ENCODE data around the gene RAB11A.

RAB11A gene

GRCh38 chr15:65885668-65886218 lies 16.5 kb downstream of the RAB11A start:
- DNase-seq (ENCODE audit: low spot score), result no peak

- DNase-seq (ENCODE audit: low spot score), result no peak
These were observed 18.3 kb downstream of the RAB11A start for GRCh38 chr15:65887565-65887964.

GRCh38 chr15:65888981-65889380 lies 19.7 kb downstream of the RAB11A start:
- DNase-seq (ENCODE audit: low spot score), result no peak

GRCh38 chr15:65893060-65893459 lies 23.8 kb downstream of the RAB11A start:
- DNase-seq (ENCODE audit: low spot score), result no peak

GRCh38 chr15:65896236-65896635 lies 26.9 kb downstream of the RAB11A start:
- no peak for DNase-seq (ENCODE audit: low spot score)

DNA sequence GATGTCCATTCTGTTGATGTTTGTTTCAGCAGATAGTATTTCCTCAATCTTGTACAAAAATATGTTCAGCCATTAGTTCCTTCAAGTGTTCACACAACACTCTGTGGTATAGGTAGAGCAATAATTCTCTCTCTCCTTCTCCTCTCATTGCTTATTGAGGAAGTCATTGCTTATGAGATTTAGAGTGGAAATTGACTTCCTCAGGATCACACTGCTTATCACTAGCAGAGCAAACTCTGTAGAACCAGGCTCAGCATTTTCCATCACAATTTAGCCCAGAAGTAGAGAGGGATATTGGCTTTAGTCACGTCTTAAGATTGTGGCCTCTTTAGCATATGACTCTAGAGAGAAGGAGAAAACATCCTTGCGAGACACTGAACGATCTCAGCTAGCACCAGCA lies 31.2 kb downstream of the RAB11A start:
- no peak for DNase-seq (ENCODE audit: low spot score)

DNA sequence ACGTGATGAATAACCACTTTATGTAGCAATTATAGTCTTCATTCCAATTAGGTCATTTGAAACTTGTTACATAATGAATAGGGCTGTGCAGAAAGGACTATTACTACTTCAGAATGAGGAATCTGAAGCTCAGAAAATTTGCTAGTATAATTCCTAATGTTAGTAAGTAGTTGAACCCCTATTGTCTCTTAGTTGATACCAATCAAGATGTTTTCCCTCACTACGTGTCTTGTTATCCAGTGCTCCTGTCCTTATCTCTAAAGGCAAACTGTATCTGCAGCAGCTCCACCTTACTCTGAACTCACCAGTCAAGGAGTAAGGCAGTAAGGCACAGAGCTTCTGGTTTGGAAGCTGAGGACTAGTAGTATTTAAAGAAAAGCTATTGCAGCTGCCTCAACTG lies 32.0 kb downstream of the RAB11A start:
- DNase-seq (ENCODE audit: low spot score), result no peak

GRCh38 chr15:65901836-65902235 lies 32.5 kb downstream of the RAB11A start:
- DNase-seq (ENCODE audit: low spot score), result no peak

GRCh38 chr15:65902373-65902772 lies 33.1 kb downstream of the RAB11A start:
- peak; percentile 92 for DNase-seq (ENCODE audit: low spot score)

- peak; percentile 31 for DNase-seq (ENCODE audit: low spot score)
These were observed 34.2 kb downstream of the RAB11A start for GRCh38 chr15:65903296-65904073.

DNA sequence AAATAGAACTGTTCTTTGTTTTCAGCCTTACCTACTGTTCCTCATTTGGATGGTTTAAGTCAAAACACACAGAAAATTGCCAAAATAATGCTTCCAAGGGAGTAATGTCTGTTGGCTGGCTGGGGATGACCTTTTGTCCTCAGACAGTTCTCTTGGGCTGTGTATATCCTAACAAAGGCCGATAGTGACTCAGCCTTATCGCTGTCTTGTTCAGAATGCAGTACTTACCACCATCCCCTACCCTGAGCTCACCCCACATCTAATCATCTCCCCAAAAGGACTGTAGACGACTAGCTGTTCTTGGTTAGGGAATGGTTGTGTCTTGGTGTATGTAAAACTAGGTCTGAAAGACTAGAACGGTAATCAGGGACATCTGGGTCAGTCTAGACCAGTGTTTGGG lies 35.0 kb downstream of the RAB11A start:
- no peak for DNase-seq (ENCODE audit: low spot score)

- DNase-seq (ENCODE audit: low spot score), result peak; percentile 37
These were observed 37.1 kb downstream of the RAB11A start for GRCh38 chr15:65906396-65906795.

DNA sequence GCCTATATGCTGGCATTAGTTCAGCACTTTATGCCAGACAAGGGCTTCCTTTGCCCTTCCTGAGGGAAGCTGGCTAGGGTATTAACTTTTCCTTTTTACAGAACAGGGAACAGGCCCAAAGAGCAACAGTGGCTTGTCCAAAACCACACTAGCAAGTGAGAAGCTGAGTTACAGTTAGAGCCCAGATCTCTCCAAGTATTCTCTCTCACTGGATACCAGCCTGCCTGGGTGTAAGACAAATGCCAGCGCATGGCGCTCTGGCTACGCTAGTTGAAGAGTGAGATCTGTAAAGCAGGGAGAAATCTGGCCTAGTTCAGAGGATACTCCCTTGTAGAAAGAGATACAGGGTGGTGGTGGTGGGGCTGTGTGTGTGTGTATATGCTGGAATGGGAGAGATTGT lies 38.4 kb downstream of the RAB11A start:
- DNase-seq (ENCODE audit: low spot score), result no peak

GRCh38 chr15:65908876-65909275 lies 39.6 kb downstream of the RAB11A start:
- DNase-seq (ENCODE audit: low spot score), result no peak

DNA sequence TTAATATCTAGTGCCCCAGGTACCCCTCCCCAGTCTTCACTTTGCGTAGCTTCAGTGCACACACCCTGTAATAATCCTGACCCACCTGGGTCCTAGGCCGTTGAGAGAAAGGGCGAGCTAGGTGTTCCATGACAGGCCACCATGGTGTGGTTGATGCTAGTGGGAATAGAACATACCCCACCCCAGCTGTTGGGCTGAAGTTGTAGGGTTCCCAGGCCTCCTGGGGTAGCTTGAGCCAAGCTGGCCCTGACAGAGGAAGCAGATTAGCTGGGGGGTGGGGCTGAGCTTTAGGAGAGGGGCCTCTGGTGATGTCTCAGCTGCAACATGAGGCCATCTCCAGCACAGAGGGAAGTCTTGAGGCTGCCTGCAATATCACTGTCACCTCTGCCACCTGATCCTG lies 40.5 kb downstream of the RAB11A start:
- DNase-seq (ENCODE audit: low spot score), result no peak

- DNase-seq (ENCODE audit: low spot score), result no peak
These were observed 41.0 kb downstream of the RAB11A start for GRCh38 chr15:65910341-65910740.

DNA sequence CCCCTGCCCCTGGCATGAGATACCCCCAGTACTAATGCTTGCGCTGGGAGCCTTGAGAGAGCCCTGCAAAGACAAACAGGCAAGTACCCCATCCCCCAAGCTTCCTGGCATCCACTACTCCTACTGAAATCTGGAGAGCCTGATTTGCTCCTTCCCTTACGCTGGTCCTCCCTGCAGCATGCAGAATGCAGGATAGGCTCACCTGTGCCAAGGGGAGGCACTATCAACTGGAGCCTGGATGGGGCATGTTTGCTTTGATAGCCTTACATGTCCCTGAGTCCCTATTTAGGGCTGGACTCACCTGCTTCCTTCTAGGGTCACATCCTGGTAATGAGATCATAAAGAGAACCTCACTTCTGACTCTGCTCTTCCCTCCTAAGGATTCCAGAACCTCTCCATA lies 42.9 kb downstream of the RAB11A start:
- DNase-seq (ENCODE audit: low spot score), result no peak

- DNase-seq (ENCODE audit: low spot score), result no peak
These were observed 44.4 kb downstream of the RAB11A start for GRCh38 chr15:65913631-65914199.

GRCh38 chr15:65914386-65914785 lies 45.1 kb downstream of the RAB11A start:
- no peak for DNase-seq (ENCODE audit: low spot score)

- DNase-seq (ENCODE audit: low spot score), result no peak
These were observed 46.0 kb downstream of the RAB11A start for GRCh38 chr15:65914981-65915925.

DNA sequence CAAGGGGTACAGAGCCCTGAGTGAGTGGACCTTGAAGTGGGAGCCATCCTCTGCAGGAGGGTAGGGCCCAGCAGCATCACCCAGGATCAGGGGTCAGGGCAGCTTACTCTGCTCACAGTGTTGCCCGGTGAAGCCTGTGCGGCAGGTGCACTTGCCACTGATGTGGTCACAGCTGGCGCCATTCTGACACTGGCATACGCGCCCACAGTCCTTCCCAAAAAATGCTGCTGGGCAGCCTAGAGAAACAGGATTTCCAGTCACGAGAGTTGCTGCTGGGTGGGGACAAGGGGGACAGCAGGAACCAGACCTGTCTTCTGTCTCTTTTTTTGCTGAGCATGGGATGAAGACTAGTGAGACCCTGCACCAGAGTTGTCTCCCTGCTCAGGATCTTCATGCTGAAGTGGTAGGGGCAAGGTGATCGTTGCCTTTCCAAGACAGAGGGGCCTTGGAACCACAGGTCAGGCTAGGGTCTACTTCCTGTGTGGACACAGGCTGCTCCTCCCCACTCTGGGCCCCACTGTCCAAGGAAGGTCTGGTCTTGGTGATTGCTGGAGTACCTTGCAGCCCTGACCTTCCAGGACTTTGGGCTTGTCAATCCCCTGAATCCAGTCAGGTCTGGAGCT lies 46.9 kb downstream of the RAB11A start:
- DNase-seq (ENCODE audit: low spot score), result no peak
